Brain microvascular endothelial cell (primary cell): ENCODE measurements around the gene CDCP1.
A peak's percentile ranks its signal among the peaks of the same experiment; 100 is the strongest.

Source experiments
- DNase-seq: peaks from one replicate; pipeline ENCODE4 v3.0.0-alpha.2; 2020
- H3K27ac ChIP-seq: fragments of 250-450 bp; sonication (Bioruptor Pico); 2 replicates; pipeline ENCODE4 v1.5.1; 2020; ENCODE audit warnings: mild to moderate bottlenecking, moderate library complexity
- H3K27me3 ChIP-seq: fragments of 250-450 bp; sonication (Bioruptor Pico); replicated peaks from 2 replicates; pipeline ENCODE4 v1.5.1; 2020; ENCODE audit warnings: mild to moderate bottlenecking
- H3K36me3 ChIP-seq: fragments of 250-450 bp; sonication (Bioruptor Pico); replicated peaks from 2 replicates; pipeline ENCODE4 v1.5.1; 2020; ENCODE audit warnings: mild to moderate bottlenecking
- H3K4me3 ChIP-seq: 2 replicates; pipeline ENCODE4 v1.5.1; 2011; ENCODE audit warnings: low read depth, mild to moderate bottlenecking, control low read depth, low read length, moderate library complexity
- CTCF ChIP-seq: IDR thresholded peaks from 2 replicates; pipeline ENCODE4 v1.5.1; 2011; ENCODE audit warnings: low read depth, mild to moderate bottlenecking, moderate library complexity, low read length, control low read depth, inconsistent platforms; ENCODE audit errors: missing control alignments
- in situ Hi-C: cut with HindIII; loops from 2 replicates; pipeline ENCODE4 v1.10.0; 2017; ENCODE audit warnings: low sequenced_read_pairs, low pct_ligation_motif_present

CDCP1 gene

GRCh38 chr3:45165497-45166283 is 19.5 kb upstream of the CDCP1 start:
- Histone ChIP-seq H3K36me3 (no peaks in the 10 kb centered on the region), H3K27me3 (no peaks in the 10 kb centered on the region), H3K4me3 (no peak overlapping the region), H3K27ac (no peak overlapping the region)
- DNase-seq: no peak
- in situ Hi-C loops: no loop called here
- TF ChIP-seq CTCF: no peak

- no peak for DNase-seq
- H3K36me3 ChIP-seq: no peaks in the 10 kb centered on the region
- in situ Hi-C loops: no loop called here
- no peak overlapping the region for H3K4me3 ChIP-seq
- no peak overlapping the region for H3K27ac ChIP-seq
- H3K27me3 ChIP-seq: no peaks in the 10 kb centered on the region
- no peak for TF ChIP-seq CTCF
Measured at GRCh38 chr3:45164056-45164455, 17.9 kb upstream of the CDCP1 start.

- DNase-seq: no peak
- Histone ChIP-seq H3K36me3 (no peaks in the 10 kb centered on the region), H3K4me3 (no peak overlapping the region), H3K27me3 (no peaks in the 10 kb centered on the region), H3K27ac (no peak overlapping the region)
- in situ Hi-C loops: no loop called here
- TF ChIP-seq CTCF: no peak
Measured at GRCh38 chr3:45163481-45163880, 17.3 kb upstream of the CDCP1 start.

DNA sequence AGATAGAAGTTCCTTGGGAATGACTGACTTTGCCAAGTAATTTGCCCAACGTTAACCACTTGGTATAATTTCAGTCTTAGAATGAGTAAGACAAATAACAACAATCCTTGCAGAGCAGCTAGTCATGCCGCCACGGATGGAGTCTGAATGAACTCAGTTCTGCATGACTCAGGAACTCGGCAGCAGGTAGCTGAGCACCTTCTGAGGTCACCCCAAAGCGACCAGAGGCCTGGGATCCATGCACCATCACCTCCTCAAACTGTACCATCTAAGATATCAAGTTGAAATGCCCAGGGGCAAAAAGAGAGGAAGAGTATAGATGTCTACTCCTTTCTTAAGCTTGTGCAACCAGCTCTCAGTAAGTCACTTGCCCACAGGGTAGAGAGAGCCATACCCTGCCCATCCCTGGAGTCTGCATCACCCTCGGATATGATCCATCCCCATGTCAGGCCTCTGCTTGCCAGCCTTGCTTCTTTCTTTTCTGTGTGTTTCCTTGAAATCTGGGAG is 8.5 kb upstream of the CDCP1 start:
- in situ Hi-C loops: no loop called here
- no peak overlapping the region for H3K4me3 ChIP-seq
- TF ChIP-seq CTCF: no peak
- peak overlapping the region; percentile 57 for H3K27ac ChIP-seq
- H3K36me3 ChIP-seq: no peaks in the 10 kb centered on the region
- H3K27me3 ChIP-seq: no peaks in the 10 kb centered on the region
- DNase-seq: peak; percentile 65

- no peaks in the 10 kb centered on the region for H3K27me3 ChIP-seq
- in situ Hi-C loops: no loop called here
- no peaks in the 10 kb centered on the region for H3K36me3 ChIP-seq
- no peak overlapping the region for H3K4me3 ChIP-seq
- DNase-seq: peak; percentile 56
- TF ChIP-seq CTCF: no peak
- H3K27ac ChIP-seq: peak overlapping the region; percentile 57
Measured at GRCh38 chr3:45153658-45154437, 7.7 kb upstream of the CDCP1 start.
